ENCODE measurements around the gene MYO1B.

Gene MYO1B

GRCh38 chr2:191226196-191226595 lies 19.0 kb upstream of the MYO1B start:
- no peak for DNase-seq (ENCODE audit: low read depth)

- no peak for DNase-seq (ENCODE audit: low read depth)
Observed at GRCh38 chr2:191228333-191228732, 16.9 kb upstream of the MYO1B start.

- no peak for DNase-seq (ENCODE audit: low read depth)
Observed at GRCh38 chr2:191228861-191229260, 16.3 kb upstream of the MYO1B start.

GRCh38 chr2:191230174-191230573 lies 15.0 kb upstream of the MYO1B start:
- DNase-seq (ENCODE audit: low read depth): peak; percentile 94

GRCh38 chr2:191231995-191232394 lies 13.2 kb upstream of the MYO1B start:
- no peak for DNase-seq (ENCODE audit: low read depth)

- no peak for DNase-seq (ENCODE audit: low read depth)
Observed at GRCh38 chr2:191233533-191233932, 11.7 kb upstream of the MYO1B start.

- no peak for DNase-seq (ENCODE audit: low read depth)
Observed at GRCh38 chr2:191234376-191234775, 10.8 kb upstream of the MYO1B start.

GRCh38 chr2:191240871-191241270 lies 4.3 kb upstream of the MYO1B start:
- no peak for DNase-seq (ENCODE audit: low read depth)

- no peak for DNase-seq (ENCODE audit: low read depth)
Observed at GRCh38 chr2:191241418-191241817, 3.8 kb upstream of the MYO1B start.

GRCh38 chr2:191243154-191243553 lies 2.0 kb upstream of the MYO1B start:
- DNase-seq (ENCODE audit: low read depth): no peak

- DNase-seq (ENCODE audit: low read depth): no peak
Observed at GRCh38 chr2:191244350-191244749, 854 bp upstream of the MYO1B start.

- no peak for DNase-seq (ENCODE audit: low read depth)
Observed at GRCh38 chr2:191245869-191246531, 796 bp downstream of the MYO1B start.

GRCh38 chr2:191246820-191247380 lies 1.7 kb downstream of the MYO1B start:
- no peak for DNase-seq (ENCODE audit: low read depth)

- peak; percentile 94 for DNase-seq (ENCODE audit: low read depth)
Observed at GRCh38 chr2:191247381-191248057, 2.3 kb downstream of the MYO1B start.

GRCh38 chr2:191249156-191249813 lies 4.1 kb downstream of the MYO1B start:
- DNase-seq (ENCODE audit: low read depth): no peak

- no peak for DNase-seq (ENCODE audit: low read depth)
Observed at GRCh38 chr2:191250400-191250799, 5.2 kb downstream of the MYO1B start.

- no peak for DNase-seq (ENCODE audit: low read depth)
Observed at GRCh38 chr2:191250986-191251385, 5.8 kb downstream of the MYO1B start.

GRCh38 chr2:191252699-191253098 lies 7.5 kb downstream of the MYO1B start:
- no peak for DNase-seq (ENCODE audit: low read depth)

GRCh38 chr2:191253476-191253875 lies 8.3 kb downstream of the MYO1B start:
- DNase-seq (ENCODE audit: low read depth): no peak

- no peak for DNase-seq (ENCODE audit: low read depth)
Observed at GRCh38 chr2:191255271-191255670, 10.1 kb downstream of the MYO1B start.

- no peak for DNase-seq (ENCODE audit: low read depth)
Observed at GRCh38 chr2:191255756-191256312, 10.6 kb downstream of the MYO1B start.

- DNase-seq (ENCODE audit: low read depth): no peak
Observed at GRCh38 chr2:191257934-191258333, 12.7 kb downstream of the MYO1B start.

GRCh38 chr2:191258996-191259395 lies 13.8 kb downstream of the MYO1B start:
- DNase-seq (ENCODE audit: low read depth): no peak
